ENCODE results near the gene NFKB2.

DNA sequence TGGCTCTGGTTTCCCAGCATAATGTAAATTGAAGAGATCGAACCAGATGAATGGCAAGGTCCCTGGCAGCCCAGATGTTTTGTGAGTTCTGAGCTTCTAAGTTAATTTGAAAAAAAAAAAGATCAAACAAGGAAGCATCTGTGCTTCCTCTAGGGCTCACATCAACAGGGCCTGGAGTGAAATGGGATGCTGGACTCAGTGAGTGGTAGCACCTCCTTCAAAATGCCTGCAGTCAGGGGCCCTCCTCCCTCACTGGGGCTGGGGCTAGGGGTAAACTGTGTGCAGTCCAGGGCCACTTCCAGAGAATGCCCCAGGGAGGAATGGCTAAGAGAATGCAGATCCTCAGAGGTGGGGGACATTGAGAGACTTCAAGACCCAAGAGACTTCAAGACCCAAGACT, 42.9 kb downstream of the NFKB2 start:
- TF ChIP-seq, protein P1, sequence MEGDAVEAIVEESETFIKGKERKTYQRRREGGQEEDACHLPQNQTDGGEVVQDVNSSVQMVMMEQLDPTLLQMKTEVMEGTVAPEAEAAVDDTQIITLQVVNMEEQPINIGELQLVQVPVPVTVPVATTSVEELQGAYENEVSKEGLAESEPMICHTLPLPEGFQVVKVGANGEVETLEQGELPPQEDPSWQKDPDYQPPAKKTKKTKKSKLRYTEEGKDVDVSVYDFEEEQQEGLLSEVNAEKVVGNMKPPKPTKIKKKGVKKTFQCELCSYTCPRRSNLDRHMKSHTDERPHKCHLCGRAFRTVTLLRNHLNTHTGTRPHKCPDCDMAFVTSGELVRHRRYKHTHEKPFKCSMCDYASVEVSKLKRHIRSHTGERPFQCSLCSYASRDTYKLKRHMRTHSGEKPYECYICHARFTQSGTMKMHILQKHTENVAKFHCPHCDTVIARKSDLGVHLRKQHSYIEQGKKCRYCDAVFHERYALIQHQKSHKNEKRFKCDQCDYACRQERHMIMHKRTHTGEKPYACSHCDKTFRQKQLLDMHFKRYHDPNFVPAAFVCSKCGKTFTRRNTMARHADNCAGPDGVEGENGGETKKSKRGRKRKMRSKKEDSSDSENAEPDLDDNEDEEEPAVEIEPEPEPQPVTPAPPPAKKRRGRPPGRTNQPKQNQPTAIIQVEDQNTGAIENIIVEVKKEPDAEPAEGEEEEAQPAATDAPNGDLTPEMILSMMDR (IDR thresholded peaks at IDR 0.05): no peak
- no peak for TF ChIP-seq EZH2 (IDR thresholded peaks at IDR 0.05; ENCODE audit: borderline replicate concordance, insufficient read depth, low read depth, low read length, poor library complexity, severe bottlenecking)
